HG03520 (cell line): ENCODE measurements around the gene WSB1.
"Not testable (repeated sequence)": the region's sequence is repeated elsewhere in the genome, so short reads cannot be mapped to it uniquely, and the experiment has no call there.

Experiments used
- ATAC-seq: cut with Tn5 transposase; IDR thresholded peaks from one replicate; pipeline ENCODE4 v1.9.1; 2021; ENCODE audit warnings: mild to moderate bottlenecking, moderate library complexity; ENCODE audit not compliant: unreplicated experiment

Gene WSB1

DNA sequence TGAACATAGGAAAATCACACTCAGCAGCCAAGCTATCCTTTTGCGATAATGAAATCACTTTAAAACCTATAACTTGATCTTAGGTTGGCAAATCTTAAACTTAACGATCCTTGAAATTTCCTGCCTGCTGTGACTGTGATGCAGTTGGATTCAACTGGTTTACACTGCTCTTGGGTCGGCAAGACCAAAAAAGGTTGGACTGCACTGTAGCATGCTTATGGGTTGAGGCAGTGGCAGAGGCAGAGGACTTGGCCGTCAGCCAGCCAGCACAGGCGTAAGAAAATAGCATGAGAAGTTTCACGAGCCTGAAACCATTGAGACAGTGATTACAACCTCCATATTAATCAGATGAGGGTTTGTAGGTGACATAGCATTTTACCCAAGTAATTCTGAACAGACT lies 21.4 kb downstream of the WSB1 start:
- no peak for ATAC-seq

DNA sequence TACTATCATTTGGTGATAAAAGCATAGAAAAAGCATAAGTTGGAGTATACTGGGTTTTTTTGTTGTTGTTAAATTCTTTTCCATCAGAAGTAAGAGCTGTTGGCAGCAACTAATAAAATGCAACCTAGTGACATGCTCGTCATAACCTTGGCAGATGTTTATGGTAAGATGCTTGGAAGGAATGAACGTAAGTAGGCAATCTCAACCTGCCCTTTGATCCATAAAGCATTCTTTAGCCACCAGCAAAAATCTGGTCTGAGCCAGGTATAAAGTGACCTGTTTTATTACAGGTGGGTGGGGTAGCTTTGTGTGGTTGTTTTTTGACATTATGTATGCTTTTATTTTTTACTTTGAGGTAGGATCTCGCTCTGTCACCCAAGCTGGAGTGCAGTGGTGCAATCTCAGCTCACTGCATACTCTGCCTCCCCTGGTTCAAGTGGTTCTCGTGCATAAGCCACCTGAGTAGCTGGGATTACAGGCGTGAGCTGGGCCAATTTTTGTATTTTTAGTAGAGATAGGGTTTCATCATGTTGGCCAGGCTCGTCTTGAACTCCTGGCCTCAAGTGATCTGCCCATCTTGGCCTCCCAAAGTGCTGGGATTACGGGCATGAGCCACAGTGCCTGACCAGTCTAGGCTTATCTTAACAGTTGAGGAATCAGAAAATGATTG lies 22.0 kb downstream of the WSB1 start:
- no peak for ATAC-seq

DNA sequence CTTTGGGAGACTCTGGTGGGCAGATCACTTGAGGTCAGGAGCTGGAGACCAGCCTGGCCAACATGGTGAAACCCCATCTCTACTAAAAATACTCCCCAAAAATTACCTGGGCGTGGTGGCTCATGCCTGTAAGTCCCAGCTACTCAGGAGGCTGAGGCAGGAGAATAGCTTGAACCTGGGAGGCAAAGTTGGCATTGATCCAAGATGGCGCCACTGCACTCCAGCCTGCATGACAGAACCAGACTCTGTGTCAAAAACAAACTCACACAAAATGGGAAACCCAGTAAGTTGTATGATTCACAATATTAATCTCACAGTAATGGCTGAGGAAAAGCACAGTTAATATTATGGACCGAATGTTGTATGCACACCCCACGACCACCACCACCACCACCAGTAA lies 24.3 kb downstream of the WSB1 start:
- no peak for ATAC-seq

DNA sequence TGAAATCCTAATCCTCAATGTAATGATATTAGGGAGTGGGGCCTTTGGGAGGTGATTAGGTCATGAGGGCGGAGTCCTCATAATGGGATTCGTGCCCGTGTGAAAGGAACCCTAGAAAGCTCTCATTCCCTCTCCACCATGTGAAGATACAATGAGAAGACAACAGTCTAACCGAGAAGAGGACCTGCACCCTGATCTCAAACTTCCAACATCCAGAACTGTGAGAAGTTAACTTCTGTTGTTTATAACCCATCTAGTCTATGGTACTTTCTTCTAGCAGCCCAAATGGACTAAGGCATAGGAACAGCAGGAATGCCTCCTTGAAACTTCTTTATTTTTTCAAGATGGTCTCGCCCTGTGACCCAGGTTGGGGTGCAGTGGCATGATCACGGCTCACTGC lies 24.7 kb downstream of the WSB1 start:
- ATAC-seq, result no peak

DNA sequence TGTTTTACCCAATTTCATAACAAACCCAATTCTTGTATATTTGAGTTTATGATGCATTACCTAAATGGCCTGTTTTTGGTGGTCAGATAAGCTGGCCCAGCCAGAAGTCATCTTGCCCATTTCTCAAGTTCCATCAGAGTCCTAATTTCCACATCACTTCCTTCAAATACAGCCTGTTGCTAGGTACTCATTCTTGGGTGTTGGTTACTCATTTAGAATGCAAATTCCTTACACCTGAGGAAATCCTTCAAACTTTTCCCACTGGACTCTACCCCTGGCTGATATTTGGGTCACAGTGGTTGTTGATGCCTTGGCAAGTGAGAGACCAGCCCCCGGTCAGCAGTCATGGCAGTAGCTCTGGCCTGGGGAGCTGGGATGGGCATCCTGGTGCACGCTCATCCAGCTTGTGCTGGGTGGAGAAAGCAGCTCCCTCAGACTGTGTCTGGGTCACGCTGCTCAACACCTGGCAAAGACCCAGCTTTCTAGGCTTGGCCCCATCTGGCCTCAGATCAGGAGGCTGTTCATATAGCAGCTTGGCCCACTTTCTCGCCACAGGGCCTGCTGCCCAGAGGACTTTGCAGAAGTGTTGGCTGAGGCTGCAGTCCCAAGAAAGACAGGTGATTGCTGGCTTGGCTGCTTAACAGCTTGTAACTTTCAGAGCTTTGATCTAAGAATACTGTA lies 25.8 kb downstream of the WSB1 start:
- no peak for ATAC-seq

DNA sequence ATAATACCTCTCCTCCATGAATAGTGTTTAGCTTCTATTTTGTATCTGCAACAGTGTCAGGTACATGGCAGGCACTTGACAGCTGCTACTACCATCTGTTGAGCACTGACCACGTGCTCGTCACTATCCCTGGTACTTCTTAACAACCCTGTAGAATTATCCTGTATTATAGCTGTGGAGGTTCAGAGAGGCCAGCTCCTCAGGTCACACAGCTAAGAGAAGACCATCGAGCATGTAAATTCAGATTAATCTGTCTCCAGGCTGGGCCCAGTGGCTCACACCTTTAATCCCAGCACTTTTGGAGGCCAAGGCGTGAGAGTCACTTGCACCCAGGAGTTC lies 26.3 kb downstream of the WSB1 start:
- no peak for ATAC-seq

DNA sequence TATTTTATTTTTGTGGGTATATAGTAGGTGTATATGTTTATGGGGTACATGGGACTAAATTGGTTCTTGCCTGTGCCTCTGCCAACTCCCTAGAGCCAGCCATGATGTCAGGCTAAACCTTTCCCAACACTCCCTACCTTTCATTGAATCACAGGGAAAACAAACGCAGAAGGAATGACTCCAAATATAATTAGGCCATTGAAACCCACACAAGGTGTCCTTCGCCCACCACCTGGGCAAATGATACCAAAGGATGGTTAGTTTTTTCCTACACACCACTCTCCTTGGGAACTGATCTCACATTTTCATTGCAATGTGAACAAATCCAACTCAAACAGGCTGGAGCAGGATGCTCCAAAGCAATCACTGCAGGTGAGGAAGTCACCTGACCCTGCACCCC lies 27.5 kb downstream of the WSB1 start:
- no peak for ATAC-seq

DNA sequence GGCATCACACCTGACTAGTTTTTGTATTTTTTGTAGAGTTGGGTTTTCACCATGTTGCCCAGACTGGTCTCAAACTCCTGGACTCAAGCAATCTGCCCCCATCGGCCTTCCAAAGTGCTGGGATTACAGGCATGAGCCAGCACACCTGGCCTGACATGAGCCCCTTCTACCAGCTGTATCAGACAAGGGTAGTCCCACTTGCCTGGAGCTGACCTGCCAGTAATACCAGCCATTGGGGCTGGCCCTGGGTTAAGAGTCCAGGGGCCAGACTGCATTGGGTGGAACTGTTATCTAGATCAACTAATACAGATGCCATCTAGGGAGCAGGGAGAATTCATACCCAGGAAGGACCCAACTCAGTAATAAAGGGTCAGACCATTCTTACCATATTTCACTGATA lies 28.1 kb downstream of the WSB1 start:
- no peak for ATAC-seq

DNA sequence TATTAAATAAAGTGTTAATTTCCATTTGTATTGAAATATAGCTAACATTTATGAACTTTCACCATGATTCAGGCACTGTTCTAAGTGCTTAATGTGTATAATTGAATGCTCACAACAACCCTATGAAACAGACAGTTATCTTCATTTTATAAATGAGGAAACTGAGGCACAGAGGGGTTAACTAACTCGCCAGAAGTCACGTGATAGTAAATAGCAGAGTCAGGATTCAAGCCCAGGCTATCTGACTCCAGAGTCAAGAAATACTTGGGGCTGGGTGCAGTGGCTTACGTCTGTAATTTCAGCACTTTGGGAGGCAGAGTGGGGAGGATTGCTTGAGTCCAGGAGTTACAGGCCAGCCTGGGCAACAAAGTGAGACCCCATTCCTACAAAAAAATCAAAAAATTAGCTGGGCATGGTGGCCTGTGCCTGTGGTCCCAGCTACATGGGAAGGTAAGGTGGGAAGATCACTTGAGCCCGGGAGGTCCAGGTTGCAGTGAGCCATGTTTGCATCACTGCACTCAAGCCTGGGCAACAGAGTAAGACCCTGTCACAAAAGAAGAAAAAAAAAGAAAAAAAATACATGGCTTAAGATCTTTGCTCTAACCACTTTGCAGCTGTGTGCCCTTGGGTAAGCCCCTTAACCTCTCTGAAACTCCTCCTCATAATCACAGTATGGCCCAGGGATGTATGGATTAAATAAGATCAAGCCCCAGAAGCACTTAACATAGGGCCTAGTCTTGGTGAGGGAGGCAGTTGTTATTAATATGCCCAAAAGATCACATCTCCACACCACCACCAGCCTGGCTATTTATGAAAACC lies 29.0 kb downstream of the WSB1 start:
- ATAC-seq, result no peak

DNA sequence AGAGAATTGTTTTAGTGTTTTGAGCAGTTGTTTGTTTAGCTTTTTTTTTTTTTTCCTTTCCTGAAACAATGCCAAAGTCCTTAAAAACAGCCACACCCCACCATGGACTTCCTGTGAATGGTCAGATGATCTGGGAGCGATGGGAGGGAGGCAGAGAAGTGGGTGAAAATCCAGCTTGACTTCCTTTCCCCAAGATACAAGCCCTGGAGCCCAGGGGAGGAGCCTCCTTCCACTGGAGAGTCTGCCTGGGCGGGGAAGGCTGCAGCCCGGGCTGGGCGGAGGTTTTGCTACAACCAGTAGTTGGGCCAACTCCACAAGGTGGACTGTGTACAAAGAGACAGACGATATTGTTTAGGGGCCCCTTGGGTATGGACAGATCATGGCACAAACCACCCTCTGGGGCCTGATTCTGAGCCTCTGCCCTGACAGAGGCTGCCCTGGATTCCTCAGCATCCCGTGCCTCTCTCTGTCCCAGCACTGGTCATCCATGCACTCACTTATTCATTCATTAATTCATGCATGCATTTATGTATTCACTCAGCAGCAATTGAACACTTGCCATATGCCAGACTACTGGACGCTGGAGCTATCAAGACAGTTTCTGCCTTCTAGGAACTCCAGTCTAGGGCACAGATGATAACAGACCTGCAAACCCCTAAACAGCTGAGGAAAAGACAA lies 29.8 kb downstream of the WSB1 start:
- no peak for ATAC-seq

DNA sequence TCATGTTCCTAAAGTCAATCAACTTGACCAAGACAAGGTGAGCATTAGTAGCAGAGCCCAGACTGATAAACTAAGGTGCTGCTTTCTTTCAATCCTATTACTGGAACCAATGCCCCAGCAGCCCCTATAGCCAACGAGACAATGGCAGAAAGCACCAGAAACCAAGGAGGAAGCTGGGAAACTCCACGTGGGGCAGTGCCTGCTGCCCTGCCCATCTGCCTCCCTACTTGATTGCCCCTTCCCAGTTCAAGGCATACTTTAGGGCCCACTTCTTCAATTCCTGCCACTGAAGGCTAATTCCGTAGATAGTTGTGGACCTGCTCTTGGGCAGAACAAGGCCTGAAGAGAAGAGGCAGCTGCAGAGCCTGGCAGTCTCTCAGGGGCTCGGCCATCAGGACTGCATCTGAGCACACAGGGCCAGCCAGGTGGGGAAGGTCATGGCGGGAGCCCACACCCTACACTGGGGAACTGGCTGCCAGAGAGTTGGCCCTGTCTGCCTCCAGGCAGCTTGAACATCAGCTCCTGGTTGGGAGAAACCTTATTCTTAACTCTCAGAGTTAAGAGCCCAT lies 30.9 kb downstream of the WSB1 start:
- no peak for ATAC-seq

DNA sequence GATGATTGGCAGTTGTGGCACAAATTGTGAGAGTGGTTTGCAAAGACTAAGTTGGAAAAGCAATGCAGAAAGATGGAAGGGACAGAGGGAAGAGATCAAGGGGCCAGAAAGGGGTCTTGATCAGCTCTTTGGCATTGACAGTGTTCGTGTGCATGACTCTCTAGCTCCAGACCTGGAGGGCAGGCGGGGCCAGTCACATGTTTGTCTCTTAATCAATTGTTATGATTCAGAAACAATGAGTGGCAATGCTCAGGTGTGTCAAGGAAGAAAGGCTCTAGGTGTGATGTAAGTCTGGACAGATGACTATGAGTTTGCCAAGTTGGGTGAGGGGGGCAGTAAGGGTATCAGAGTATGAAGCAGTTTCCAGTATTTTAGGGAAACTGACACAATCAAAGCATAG lies 32.1 kb downstream of the WSB1 start:
- ATAC-seq, result no peak

DNA sequence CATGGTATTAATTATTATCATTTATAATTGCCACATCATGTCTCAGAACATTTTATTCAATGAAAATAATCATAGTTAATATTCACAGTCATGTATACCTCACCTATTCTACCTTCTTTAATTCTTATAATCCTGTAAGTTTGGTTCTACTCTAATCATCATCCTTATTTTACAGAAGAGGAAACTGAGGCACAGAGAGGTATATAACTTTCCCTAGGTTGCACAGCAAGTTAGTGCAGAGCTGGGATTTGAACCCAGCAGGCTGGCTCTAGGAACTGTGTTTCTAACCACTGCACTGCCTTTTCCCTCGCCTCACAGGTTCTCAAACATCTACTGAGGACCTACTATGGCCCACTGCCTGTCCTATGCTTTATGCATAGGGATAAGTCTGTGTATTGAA lies 32.7 kb downstream of the WSB1 start:
- no peak for ATAC-seq

DNA sequence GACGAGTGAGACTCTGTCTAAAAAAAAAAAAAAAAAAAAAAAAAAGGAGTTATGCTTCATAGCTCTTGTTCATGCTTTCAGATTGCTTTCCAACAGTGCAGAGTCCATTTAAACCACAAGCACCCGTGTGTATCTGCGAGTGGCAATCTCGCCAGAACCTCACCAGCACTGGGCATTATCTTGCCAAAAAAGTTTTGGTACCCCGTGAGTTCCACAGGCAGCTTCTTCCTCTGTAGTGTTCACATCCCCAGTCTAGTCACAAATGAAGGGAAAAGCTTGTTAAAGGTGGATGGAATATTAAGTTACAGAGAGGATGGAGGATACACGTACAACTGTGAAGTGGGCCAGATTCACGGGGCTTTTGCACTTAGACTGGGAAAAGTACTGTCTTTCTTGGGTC lies 33.5 kb downstream of the WSB1 start:
- no peak for ATAC-seq

DNA sequence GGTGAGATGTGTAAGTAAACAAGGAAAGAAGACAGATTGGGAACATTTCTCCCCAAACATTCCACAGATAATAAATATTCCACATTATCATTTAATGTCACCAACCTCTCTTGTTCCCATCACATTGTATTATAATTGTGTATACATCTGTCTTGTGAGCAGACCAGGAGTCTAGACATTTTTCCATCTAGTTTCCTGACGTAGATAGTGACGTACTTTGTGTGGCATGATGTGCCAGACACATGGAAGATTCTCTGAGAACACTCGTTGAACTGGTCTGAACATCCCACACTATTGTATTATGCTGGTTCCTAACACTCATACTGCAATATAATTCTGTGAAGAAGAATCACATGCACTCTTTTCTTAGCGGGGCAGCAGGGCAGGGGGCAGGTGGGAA lies 34.0 kb downstream of the WSB1 start:
- ATAC-seq, result no peak

DNA sequence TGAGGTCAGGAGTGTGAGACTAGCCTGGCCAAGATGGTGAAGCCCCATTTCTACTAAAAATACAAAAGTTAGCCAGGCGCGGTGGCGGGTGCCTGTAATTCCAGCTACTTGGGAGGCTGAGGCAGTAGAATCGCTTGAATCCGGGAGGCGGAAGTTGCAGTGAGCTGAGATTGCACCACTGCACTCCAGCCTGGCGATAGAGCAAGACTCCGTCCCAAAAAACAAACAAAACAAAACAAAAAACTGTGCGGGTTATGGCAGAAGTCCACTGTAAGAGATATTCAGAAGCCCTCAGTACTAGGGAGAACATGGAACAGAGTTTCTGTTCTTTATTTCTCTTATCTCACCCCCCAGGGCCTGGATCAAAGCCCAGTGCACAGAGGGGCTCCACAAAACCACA lies 34.8 kb downstream of the WSB1 start:
- ATAC-seq, result not testable (repeated sequence)

DNA sequence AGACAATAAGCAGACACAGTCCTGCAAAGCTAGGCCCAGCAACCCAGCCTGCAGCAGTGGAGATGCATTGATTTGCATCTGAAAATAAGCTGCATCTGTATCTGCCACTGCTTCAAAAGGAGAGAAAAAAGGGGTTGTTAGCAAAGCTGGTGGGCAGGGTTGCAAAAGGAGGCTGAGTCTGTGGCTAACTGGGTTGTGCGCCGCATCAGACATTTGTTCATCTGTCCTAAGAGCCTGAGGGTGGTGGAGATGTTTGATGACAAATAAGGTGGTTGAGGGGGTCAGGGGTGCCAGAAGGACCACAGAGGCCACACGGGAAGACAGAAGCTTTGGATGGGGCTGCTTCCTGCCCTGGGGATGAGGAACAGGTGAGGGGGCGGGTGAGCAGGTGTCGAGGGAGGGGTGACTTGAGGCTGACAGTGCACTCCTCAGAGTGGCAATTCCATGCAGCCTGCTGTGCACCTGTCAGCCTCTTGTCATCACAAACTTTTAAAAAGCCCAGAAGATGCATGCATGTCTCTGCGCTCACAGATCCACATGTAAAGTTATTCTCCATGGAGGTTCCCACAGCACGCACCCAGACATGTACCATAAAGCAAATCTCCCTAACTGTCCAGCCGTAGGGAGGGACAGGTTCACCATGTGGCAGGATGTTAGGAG lies 35.4 kb downstream of the WSB1 start:
- no peak for ATAC-seq

DNA sequence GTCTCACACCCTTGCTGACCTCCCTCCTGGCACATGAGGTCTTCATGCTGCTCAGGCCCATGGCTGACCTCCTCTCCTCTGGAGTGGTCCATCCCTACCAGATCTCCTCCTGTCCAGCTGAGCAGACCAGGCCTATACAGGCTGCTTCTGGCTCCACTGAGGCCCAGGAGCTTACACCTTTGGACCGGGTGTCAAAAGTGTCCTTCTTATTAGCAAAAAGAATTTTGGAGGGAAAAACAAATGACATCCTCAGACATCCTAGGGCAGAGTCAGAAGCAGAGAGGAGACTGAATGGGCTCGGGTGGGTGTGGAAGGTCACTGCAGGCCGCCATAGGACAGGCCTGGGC lies 38.1 kb downstream of the WSB1 start:
- ATAC-seq, result no peak

DNA sequence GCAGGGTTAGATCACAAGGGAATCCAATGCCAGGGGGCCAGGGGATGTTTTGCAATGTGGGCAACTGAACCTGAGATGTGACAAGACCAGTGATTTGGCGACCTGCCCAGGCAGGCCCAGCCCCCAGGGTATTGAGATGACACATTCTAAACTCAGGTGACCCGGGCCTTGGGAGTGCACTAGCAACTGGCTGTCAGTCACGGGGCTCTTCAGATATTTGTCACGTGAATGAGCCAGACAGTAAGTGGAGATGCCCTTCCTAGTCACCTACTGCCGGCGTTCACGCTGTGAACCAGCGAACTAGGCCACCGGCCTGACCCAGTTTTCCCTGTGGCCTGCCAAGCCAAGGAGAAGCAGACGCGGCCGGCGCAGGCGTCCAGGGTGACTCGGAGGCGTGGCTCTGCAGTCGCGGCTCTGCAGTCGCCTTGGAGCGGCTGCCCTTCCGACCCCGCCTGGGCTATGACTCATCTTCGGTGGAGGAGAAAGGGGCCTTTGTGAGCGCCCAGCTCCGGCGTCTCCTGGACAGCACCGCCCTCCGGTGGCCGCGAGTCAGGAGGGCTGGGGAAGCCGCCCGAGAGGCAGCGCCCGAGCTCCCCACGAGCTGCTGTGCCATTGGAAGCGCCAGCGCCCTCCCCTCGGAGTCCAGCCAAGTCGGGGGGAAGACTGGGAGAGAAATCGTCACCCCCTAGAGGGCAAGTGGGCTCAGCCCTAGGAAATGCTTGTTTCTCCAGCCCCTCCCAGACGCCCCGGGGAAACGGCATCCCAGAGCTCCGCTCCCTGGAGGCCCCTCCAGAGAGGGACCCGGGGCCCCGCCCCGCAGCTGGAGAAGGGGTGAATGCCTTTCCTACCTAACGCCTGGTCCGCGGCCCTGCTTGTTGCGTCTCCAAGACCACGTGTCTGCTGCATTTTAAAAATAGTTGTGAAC lies 38.8 kb downstream of the WSB1 start:
- ATAC-seq, result peak; percentile 81
